MM.1S (cell line): Measurements from ENCODE around the gene KCNE3.

Experiments
- DNase-seq: peaks from one replicate; pipeline ENCODE4 v3.0.0-alpha.2; 2015
- H2AFZ ChIP-seq: fragments of 300-600 bp; sonication (generic); 2 replicates; pipeline ENCODE4 v1.6.0; 2016; ENCODE audit warnings: antibody characterized with exemption, low read length
- H3F3A ChIP-seq: fragments of 300-600 bp; sonication (generic); 2 replicates; pipeline ENCODE4 v1.6.1; 2016; ENCODE audit warnings: mild to moderate bottlenecking, antibody characterized with exemption, low read length, moderate library complexity, mixed read lengths; ENCODE audit not compliant: insufficient read depth
- H3K27ac ChIP-seq: fragments of 300-600 bp; sonication (generic); 2 replicates; pipeline ENCODE4 v1.5.1; 2016; ENCODE audit warnings: mild to moderate bottlenecking, low read length
- H3K27me3 ChIP-seq: fragments of 300-600 bp; sonication (generic); replicated peaks from 2 replicates; pipeline ENCODE4 v1.6.0; 2016; ENCODE audit warnings: low read length; ENCODE audit not compliant: insufficient read depth
- H3K36me3 ChIP-seq: fragments of 300-600 bp; sonication (generic); replicated peaks from 2 replicates; pipeline ENCODE4 v1.6.1; 2016; ENCODE audit warnings: mild to moderate bottlenecking, low read length, mixed read lengths; ENCODE audit not compliant: insufficient read depth
- H3K4me1 ChIP-seq: fragments of 300-600 bp; sonication (generic); 2 replicates; pipeline ENCODE4 v1.6.1; 2016; ENCODE audit warnings: low read length, mixed read lengths
- H3K4me2 ChIP-seq: fragments of 300-600 bp; sonication (generic); 2 replicates; pipeline ENCODE4 v1.6.0; 2016; ENCODE audit warnings: low read depth, low read length
- H3K4me3 ChIP-seq: fragments of 300-600 bp; sonication (generic); 2 replicates; pipeline ENCODE4 v1.5.1; 2016; ENCODE audit warnings: low read length, mixed read lengths
- H3K79me2 ChIP-seq: fragments of 300-600 bp; sonication (generic); 2 replicates; pipeline ENCODE4 v1.6.1; 2016; ENCODE audit warnings: mixed run types, low read length, mixed read lengths
- H3K9ac ChIP-seq: fragments of 300-600 bp; sonication (generic); 2 replicates; pipeline ENCODE4 v1.6.1; 2016; ENCODE audit warnings: low read length, mixed read lengths
- H3K9me2 ChIP-seq: fragments of 300-600 bp; sonication (generic); replicated peaks from 2 replicates; pipeline ENCODE4 v1.6.1; 2016; ENCODE audit warnings: mild to moderate bottlenecking, low read length, mixed read lengths; ENCODE audit not compliant: insufficient read depth
- H3K9me3 ChIP-seq: fragments of 300-600 bp; sonication (generic); replicated peaks from 2 replicates; pipeline ENCODE4 v1.6.1; 2016; ENCODE audit warnings: mild to moderate bottlenecking, low read length, mixed read lengths; ENCODE audit not compliant: insufficient read depth
- H4K20me1 ChIP-seq: fragments of 300-600 bp; sonication (generic); 2 replicates; pipeline ENCODE4 v1.6.1; 2016; ENCODE audit warnings: mild to moderate bottlenecking, low read length, moderate library complexity, mixed read lengths; ENCODE audit not compliant: insufficient read depth
- CTCF ChIP-seq: fragments of 300-600 bp; sonication (generic); IDR thresholded peaks from 2 replicates; pipeline ENCODE4 v1.5.1; 2016; ENCODE audit warnings: antibody characterized with exemption, low read length, mixed read lengths
- EZH2 ChIP-seq: fragments of 300-600 bp; sonication (generic); optimal IDR thresholded peaks from 2 replicates; pipeline ENCODE3; 2017; ENCODE audit warnings: low read depth, mild to moderate bottlenecking, antibody characterized with exemption, low read length, mixed read lengths
- EZH2phosphoT487 ChIP-seq: fragments of 300-600 bp; sonication (generic); IDR thresholded peaks from 2 replicates; pipeline ENCODE4 v1.6.1; 2018; ENCODE audit warnings: antibody characterized with exemption, low read length

The KCNE3 gene

GRCh38 chr11:74452366-74452765 is 15.0 kb downstream of the KCNE3 start:
- no peaks in the 10 kb centered on the region for H3K9me3 ChIP-seq
- no peaks in the 10 kb centered on the region for H4K20me1 ChIP-seq
- no peak overlapping the region for H3K9ac ChIP-seq
- H3K4me2 ChIP-seq = no peak overlapping the region
- TF ChIP-seq CTCF (no peak), EZH2phosphoT487 (no peak), EZH2 (no peak)
- H3K9me2 ChIP-seq = no peaks in the 10 kb centered on the region
- H3K36me3 ChIP-seq = no peaks in the 10 kb centered on the region
- H3K4me1 ChIP-seq = no peaks in the 10 kb centered on the region
- no peak overlapping the region for H3K27ac ChIP-seq
- DNase-seq = no peak
- H2AFZ ChIP-seq = no peak overlapping the region
- no peaks in the 10 kb centered on the region for H3K27me3 ChIP-seq
- no peak overlapping the region for H3K4me3 ChIP-seq
- no peaks in the 10 kb centered on the region for H3F3A ChIP-seq
- H3K79me2 ChIP-seq = no peaks in the 10 kb centered on the region

DNA sequence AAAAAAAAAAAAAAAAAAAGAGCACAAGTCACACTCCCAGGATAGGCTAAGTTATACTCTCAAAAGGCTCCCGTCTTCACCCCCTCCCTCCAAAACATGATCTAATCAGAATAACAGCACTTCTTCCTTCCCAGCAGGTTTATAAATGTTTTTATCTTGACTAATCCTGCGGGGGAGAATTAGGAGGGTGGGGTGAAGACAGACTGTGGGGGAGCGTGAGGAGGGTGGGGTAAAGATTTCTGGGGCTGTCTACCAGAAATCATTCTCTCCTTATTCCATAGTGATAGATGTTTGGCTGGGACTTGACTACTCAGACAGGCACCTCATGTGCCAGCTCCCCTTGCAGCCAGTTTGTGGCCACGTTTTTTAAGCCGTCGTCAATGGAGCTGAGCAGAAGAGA is 17.0 kb downstream of the KCNE3 start:
- Histone ChIP-seq H3K27me3 (no peaks in the 10 kb centered on the region), H3K4me2 (no peak overlapping the region), H2AFZ (no peak overlapping the region), H3K4me1 (no peaks in the 10 kb centered on the region), H3K9me2 (no peaks in the 10 kb centered on the region), H3K27ac (no peak overlapping the region), H4K20me1 (no peaks in the 10 kb centered on the region), H3F3A (no peaks in the 10 kb centered on the region), H3K36me3 (no peaks in the 10 kb centered on the region), H3K4me3 (no peak overlapping the region), H3K9ac (no peak overlapping the region), H3K79me2 (no peaks in the 10 kb centered on the region), H3K9me3 (no peaks in the 10 kb centered on the region)
- no peak for TF ChIP-seq CTCF
- TF ChIP-seq EZH2 = no peak
- TF ChIP-seq EZH2phosphoT487 = no peak
- DNase-seq = no peak

GRCh38 chr11:74449369-74449931 is 17.9 kb downstream of the KCNE3 start:
- no peaks in the 10 kb centered on the region for H3K79me2 ChIP-seq
- H3K4me1 ChIP-seq = no peaks in the 10 kb centered on the region
- H3K36me3 ChIP-seq = no peaks in the 10 kb centered on the region
- no peak overlapping the region for H3K27ac ChIP-seq
- no peaks in the 10 kb centered on the region for H4K20me1 ChIP-seq
- TF ChIP-seq EZH2phosphoT487 = no peak
- no peak for TF ChIP-seq EZH2
- TF ChIP-seq CTCF = peak; percentile 60
- no peaks in the 10 kb centered on the region for H3K9me2 ChIP-seq
- no peaks in the 10 kb centered on the region for H3F3A ChIP-seq
- H3K27me3 ChIP-seq = no peaks in the 10 kb centered on the region
- peak; percentile 72 for DNase-seq
- H3K4me2 ChIP-seq = no peak overlapping the region
- no peaks in the 10 kb centered on the region for H3K9me3 ChIP-seq
- H3K4me3 ChIP-seq = no peak overlapping the region
- no peak overlapping the region for H3K9ac ChIP-seq
- H2AFZ ChIP-seq = no peak overlapping the region
